ENCODE data around the gene PTPN21. TPM values are rescaled to one million over a fixed set of nuclear protein-coding genes. Genes with fewer than 3 reads are reported as not detected.

The PTPN21 gene
- total and polyA plus RNA-seq, 9 of the 15 experiments (the other 6 are each of a cell fraction or from before 2014, with no cell fraction given): 0.06 to 1.9 (median 0.94) TPM

- TF ChIP-seq ZNF589 (CRISPR knock-in tag; IDR thresholded peaks at IDR 0.05; ENCODE audit: low read depth) (0 out of 2 replicates have a peak, but pooled peaks have one; percentile 30), ZNF184 (CRISPR knock-in tag; IDR thresholded peaks at IDR 0.05) (no peak), RBM25 (IDR thresholded peaks at IDR 0.05; ENCODE audit: low read depth, low read length, severe bottlenecking) (peak; percentile 46), KDM1A (IDR thresholded peaks at IDR 0.05) (peak; percentile 30 to 67; a peak in 1 of 4 replicates), HDAC2 (IDR thresholded peaks at IDR 0.05) (peak; percentile 63; the same call in 1 of the 2 replicates), RCOR1 (IDR thresholded peaks at IDR 0.05; ENCODE audit: borderline replicate concordance in 1 of 2, low read depth in 2 of 2, low read length in 2 of 2) (peak; percentile 24 to 33; a peak in 2 of 4 replicates), CBX3 (IDR thresholded peaks at IDR 0.05; ENCODE audit: borderline replicate concordance in 1 of 2, low read length in 2 of 2) (0 out of 3 replicates have a peak, but pooled peaks of 1 of the 2 experiments have one; percentile 24), ZNF592 (IDR thresholded peaks at IDR 0.05) (0 out of 2 replicates have a peak, but pooled peaks have one; percentile 39), HMG20A (CRISPR knock-in tag; conservative IDR thresholded peaks at IDR 0.05) (no peak), ZNF280A (IDR thresholded peaks at IDR 0.05; ENCODE audit: low read depth, partially characterized antibody) (no peak), ADNP (tag; IDR thresholded peaks at IDR 0.05) (peak; percentile 78), POLR2G (IDR thresholded peaks at IDR 0.05; ENCODE audit: low read depth, low read length) (no peak), E2F3 (CRISPR knock-in tag; IDR thresholded peaks at IDR 0.05) (0 out of 2 replicates have a peak, but pooled peaks have one; percentile 20), BCOR (IDR thresholded peaks at IDR 0.05) (peak; percentile 89), POLR2AphosphoS2 (IDR thresholded peaks at IDR 0.05; ENCODE audit: low read length) (no peak), CEBPG (CRISPR knock-in tag; IDR thresholded peaks at IDR 0.05) (peak; percentile 22; the same call in 1 of the 2 replicates), CEBPG (tag; conservative IDR thresholded peaks at IDR 0.05 in 1 of 2, IDR thresholded peaks at IDR 0.05 in 1 of 2) (no peak)
- H3K4me2 ChIP-seq (ENCODE audit: insufficient read depth, low read length): peak overlapping the region; percentile 79
- peak overlapping the region; percentile 90 for H3K4me3 ChIP-seq
- FAIRE-seq (no peak), ATAC-seq (no peak), DNase-seq (ENCODE audit: extremely low read depth in 1 of 4, low spot score in 3 of 4) (peak in 1 of 4 experiments; percentile 6)
- peak overlapping the region; percentile 84 to 95 for H3K9ac ChIP-seq (ENCODE audit: insufficient read depth in 1 of 2, low read depth in 2 of 2, low read length in 2 of 2)
- H3K9me1 ChIP-seq (ENCODE audit: control insufficient read depth, insufficient read depth, low read length): no peaks in the 10 kb centered on the region
- no peaks in the 10 kb centered on the region for H4K20me1 ChIP-seq (replicated peaks; ENCODE audit: control insufficient read depth, insufficient read depth, low read length)
- H3K79me2 ChIP-seq (ENCODE audit: control insufficient read depth, insufficient read depth, low read length): peaks cover 25% of the 10 kb centered on the region
- BruUV-seq (replicated peaks): no TSS peak
- ChIA-PET CTCF (ENCODE audit: low intra/inter-chr PET ratio) (no interaction called here), POLR2A (no interaction called here)
- no peaks in the 10 kb centered on the region for H3K9me3 ChIP-seq (replicated peaks; ENCODE audit: control insufficient read depth, insufficient read depth, low read depth, low read length)
- peak overlapping the region; percentile 93 for H2AFZ ChIP-seq (ENCODE audit: low read depth, low read length)
- peaks cover 17% of the 10 kb centered on the region for H3K36me3 ChIP-seq (ENCODE audit: control insufficient read depth, insufficient read depth, low read length)
- WGBS (ENCODE audit: insufficient coverage, low coverage, missing lambda C conversion rate): 0% methylated on average over 4 of the region's 5 CpGs
- peak overlapping the region; percentile 87 for H3K27ac ChIP-seq (ENCODE audit: extremely low read depth, low read depth, low read length)
- H3K4me1 ChIP-seq (replicated peaks in 1 of 2; ENCODE audit: control insufficient read depth in 2 of 2, insufficient read depth in 2 of 2, low read length in 2 of 2): peaks cover 0 to 6% of the 10 kb centered on the region in 2 experiments; a peak in 4 of 5 replicates
- in situ Hi-C loops (cut with MboI): loop anchor here (25.0 kb wide), 1 partner anchor 575 kb away; the partner anchor contains the start of gene GALC
- H3K27me3 ChIP-seq (ENCODE audit: control insufficient read depth in 2 of 2, insufficient read depth in 2 of 2, low read length in 2 of 2): no peaks in the 10 kb centered on the region
- intact Hi-C loops (cut with micrococcal nuclease): loop anchor here (5.0 kb wide), 3 partner anchors 375 to 540 kb away; no protein-coding TSS in a partner anchor
Measured at GRCh38 chr14:88562532-88562830, 7.7 kb upstream of the PTPN21 start.
